CD4-positive, alpha-beta T cell treated with Interleukin-6 for 4 hours (primary cell): ENCODE data around the gene ZFP3.
"Not testable (repeated sequence)": the region's sequence is repeated elsewhere in the genome, so short reads cannot be mapped to it uniquely, and the experiment has no call there.

ENCODE experiments used
- DNase-seq: peaks from one replicate; pipeline ENCODE4 v3.0.0-alpha.2; 2020; ENCODE audit warnings: mixed read lengths

Gene ZFP3

DNA sequence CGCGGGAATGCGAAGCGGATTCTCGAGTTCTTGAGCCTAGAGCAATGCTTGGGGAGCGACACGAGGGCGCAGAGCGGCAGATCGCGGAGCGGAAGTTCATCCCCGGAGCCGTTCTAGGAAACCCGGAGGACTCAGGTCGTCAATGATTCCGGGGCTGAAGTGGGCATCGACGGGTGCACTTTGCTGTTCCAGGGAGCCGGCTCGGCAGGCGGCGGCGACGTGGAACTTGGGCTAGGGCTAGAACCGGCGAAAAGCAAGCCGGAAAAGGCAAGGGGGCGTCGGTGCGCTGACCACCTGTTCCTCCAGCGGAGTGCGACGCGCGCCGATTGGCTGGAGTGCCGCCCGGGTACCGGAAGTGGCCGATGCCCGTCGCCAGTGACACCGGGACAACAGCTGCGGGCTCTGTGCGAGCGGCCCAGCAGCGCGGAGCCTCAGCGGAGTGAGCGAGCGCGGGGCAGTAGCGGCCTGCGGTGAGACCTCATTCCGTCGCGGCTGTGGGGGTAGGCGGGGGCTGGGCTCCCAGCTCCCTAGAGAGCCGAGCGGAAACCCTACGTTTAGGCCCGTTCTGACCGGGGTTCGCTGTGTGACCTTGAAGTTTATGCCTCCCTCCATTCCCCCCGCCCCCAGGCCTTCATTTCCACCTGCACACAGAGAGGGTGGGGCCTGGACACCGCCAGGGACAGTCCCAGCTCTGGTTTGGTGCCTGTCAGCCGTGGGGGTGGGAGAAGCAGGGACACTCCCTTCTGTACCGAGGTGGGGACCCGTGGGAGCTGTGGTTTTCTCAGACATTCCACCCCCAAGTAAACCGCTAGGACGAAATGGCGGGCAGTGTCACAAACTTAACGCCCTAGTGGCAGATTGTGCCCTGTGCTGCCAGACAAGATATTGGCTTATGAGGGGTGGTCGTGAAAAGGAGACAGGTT, at the start of gene ZFP3:
Gene ZFP3 (plus strand): TSS at position 362 of the 923 bp plus-strand sequence. CDS start 13,038 bp downstream, outside the sequence.
- peak; percentile 78 for DNase-seq

DNA sequence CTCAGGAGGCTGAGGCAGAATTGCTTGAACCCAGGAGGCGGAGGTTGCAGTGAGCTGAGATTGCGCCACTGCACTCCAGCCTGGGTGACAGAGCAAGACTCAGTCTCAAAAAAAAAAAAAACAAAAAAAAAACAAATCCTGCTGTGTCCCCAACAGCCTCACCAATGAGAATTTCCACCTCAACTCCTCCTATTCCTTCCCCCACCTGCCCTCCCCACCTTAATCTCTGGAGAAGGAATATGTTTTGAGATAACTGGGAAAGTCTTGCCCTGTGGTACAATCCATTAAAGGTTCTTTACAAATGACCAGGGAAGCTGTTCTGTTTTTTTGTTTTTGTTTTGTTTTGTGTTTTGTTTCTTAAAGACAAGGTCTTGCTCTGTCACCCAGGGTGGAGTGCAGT, 48.1 kb upstream of the ZFP3 start:
- DNase-seq = not testable (repeated sequence)

DNA sequence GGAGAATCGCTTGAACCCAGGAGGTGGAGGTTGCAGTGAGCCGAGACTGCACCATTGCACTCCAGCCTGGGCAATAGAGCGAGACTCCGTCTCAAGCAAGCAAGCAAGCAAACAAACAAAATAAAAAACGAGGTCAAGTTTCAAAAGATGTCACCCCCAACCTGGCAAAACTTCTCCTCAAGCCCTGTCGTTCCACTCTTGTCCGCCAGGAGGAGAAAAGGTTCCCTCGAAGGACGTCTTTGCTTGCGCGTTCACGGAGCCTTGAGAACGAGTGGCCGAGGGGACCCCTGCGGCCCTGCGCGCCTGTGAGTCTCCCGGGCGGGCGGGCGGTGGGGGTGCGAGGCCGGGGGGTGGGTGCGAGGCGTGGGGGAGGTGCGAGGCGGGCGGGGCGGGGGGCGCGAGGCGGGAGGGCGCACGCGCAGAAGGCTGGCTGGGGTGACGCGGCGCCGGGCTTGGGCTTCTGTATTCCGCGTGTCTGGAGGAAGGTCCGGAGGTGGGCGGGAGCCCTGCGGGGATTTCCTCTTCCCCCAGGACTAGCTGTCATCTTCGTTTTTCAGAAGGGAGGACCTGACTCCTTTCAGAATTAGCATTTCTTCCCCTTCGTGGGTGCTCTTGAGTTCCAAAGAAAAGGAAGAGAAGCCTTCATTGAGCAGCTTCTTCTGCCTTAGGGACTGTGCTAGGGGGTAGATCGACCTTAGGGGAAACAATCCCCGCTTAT, 46.7 kb upstream of the ZFP3 start:
- peak; percentile 87 for DNase-seq

DNA sequence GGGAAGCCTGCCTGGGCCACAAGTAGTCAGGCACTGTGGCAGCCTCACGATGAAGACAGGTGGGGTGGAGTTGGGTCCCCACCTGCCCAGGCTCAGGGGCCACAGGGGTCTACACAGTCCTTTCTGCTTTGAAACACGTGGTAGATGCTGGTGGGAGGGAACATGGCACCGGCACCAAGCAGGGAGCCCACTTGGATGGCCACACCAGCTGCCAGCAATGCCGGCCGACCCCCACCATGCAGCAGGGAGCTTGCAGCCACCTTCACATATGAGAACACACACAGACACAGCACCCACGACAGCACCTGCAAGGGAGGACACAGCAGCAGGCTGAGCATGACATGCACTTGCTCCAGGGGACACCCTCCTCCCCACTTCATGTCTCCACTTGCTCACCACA, 45.4 kb upstream of the ZFP3 start:
- DNase-seq = no peak

DNA sequence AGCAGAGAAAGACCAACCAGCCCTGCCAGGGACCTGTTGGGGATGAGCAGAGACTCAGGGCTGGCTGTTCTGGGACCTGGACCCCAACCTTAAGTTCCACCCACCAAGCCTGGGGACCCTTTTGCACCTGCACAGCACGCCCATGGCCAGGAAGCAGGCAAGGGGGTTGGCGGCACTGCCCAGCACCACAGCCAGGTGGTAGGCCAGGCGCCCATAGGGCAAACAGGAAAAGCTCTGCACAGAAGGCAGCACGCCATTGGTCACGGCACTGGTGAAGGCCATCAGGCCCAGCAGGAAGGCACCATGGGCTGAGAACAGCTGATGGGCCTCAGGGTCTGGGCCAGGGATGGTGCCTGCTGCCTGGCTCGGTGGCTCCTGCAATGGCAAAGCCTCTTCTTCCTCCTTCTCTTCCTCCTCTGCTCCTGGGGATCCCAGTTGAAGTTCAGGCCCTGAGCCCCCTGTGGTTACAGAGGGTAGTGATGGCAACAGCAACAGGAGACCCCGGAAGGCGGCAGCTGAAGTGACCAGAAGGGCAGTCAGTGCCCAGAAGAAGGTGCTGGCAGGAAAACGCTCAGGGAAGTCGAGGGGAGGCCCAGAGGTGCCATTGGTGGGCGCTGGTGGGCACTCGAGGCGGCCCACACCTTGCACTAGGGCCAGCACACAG, 44.8 kb upstream of the ZFP3 start:
- DNase-seq = no peak

DNA sequence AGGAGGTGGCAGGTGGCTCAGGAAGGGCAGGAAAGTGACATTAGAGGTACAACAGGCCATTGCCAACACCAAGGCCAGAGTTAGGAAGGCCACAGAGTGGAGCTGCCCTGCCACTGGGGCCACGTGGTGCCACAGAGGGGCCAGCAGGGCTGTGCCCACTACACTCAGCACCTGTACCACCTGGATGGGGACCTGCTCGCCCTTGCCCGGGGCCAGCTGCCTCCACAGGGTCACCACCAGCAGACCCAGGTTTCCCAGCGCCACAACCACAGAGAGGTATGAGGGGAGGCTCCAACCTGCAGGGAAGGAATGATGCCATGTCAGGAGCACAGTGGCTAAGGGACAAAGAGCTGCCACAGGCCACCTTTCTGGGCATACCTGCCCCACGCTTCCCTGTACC, 44.2 kb upstream of the ZFP3 start:
- DNase-seq = no peak

DNA sequence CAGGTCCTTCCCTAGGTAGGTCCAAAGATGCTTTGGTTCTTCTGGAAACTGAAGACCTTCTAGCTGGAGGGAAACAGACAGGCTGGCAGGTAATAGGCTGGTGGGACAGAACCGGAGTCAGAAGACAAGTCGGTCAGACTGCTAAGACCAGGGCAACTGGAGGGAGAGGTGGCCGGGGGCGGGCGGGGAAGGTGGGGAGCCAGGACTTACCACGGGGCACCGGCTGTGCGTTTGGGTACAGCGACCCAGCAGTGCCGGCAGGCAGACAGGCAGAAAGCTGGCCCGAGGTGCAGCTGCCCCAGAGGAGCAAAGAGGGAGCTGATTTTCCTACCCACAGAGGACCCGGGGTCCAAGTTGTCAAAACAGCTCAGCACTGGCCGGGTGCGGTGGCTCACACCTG, 43.6 kb upstream of the ZFP3 start:
- no peak for DNase-seq

DNA sequence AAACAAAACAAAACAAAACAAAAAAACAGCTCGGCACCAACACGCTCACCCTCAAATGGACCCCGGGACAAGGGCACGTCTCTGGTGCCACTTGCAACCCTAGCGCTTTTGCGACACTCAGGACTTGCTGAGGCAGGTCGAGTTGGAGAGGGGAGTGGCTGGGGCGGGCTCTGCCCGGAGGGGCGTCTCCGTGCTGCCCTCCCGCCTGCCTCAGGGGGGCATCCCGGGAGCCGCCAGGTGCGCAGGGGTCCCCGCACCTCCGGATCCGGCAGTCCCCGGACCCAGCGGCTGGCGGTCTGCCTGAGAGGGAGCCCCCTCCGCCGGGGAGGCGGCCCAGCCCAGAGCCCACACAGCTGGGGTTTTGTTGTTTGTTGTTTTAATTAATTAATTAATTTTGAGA, 43.0 kb upstream of the ZFP3 start, which contains the start of gene SLC52A1:
Gene SLC52A1 (minus strand): TSS at position 112 of the 400 bp plus-strand sequence. CDS start 820 bp downstream, outside the sequence.
- DNase-seq = no peak

DNA sequence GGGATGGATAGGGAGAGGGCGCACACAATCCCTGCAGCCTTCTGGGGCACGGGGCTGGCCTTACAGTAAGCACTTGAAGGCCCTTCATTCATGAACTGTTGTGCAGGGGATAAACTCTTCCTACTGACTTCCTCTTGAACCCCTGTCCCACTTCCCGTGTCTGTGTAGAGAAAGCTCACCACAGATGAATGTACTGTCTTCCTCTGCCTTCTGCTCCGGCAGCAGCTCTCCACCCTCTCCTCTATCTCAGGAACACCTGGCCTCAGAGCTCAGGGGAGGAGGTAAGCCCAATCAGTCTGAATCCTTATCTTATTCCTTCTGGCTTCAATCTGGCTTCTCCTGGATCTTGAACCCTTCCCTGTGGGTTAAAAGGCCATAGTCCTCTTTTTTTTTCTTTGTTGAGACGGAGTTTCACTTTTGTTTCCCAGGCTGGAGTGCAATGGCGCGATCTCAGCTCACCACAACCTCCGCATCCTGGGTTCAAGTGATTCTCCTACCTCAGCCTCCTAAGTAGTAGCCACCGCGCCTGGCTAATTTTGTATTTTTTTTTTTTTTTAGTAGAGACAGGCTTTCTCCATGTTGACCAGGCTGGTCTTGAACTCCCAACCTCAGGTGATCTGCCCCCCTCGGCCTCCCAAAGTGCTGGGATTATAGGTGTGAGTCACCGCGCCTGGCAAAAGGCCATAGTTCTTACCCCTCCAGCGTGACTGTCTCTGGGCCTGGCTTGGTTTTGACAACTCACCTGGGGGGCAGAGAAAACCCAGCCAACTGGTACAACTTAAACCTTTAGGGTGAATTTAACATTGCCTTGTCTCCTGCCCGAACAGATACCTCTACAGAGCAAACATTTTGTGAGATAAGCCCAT, 35.9 kb upstream of the ZFP3 start:
- peak; percentile 73 for DNase-seq

DNA sequence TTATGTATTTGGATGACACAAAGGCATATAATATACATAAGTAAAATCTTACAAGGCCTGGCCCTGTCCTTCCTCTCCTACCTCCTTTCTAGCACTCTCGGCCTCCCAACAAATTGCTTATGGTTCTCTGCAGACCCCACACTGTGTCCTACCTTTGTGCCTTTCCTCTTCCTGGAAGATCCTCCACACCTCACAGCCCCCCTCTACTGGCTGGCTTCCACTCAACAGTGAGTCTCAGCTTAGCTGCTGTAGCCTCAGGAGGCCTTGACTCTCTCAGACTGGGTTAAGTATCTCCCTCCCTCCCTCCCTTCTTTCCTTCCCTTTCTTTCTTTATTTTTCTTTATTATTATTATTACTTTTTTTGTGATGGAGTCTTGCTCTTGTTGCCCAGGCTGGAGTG, 34.7 kb upstream of the ZFP3 start:
- no peak for DNase-seq

DNA sequence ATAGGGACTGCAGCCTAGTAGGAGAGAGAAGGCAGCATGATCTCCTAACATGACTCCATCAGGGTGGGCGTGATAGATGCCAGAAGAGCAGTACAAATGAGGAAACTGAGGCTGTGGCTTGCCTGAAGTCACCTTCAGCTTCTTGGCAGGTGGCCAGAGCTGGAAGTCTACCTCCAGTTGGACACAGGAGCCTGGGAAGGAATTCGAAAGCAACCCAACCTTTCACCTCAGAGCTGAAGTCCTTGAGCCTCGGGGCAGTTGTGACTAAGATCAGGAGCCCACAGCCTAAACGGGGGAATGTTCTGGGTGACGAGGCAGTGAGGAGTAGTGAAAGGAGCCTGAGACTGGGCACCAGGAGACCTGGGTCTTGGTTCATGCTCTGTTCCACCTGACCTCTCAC, 33.6 kb upstream of the ZFP3 start:
- no peak for DNase-seq

DNA sequence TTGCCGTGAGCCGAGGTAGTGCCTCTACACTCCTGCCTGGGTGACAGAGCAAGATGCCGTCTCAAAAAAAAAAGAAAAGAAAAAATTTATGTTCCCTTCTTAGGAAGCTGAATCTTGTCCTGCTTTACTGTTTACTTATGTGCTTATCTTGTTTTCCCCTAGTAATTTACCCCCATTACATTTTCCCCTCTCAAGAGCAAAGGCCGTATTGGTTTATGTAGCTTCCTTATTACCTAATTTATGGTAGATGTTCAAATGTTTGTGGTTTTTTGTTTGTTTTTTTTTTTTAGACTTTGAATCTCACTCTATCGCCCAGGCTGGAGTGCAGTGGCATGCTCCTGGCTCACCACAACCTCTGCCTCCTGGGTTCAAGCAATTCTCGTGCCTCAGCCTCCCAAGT, 32.8 kb upstream of the ZFP3 start:
- DNase-seq = peak; percentile 36

DNA sequence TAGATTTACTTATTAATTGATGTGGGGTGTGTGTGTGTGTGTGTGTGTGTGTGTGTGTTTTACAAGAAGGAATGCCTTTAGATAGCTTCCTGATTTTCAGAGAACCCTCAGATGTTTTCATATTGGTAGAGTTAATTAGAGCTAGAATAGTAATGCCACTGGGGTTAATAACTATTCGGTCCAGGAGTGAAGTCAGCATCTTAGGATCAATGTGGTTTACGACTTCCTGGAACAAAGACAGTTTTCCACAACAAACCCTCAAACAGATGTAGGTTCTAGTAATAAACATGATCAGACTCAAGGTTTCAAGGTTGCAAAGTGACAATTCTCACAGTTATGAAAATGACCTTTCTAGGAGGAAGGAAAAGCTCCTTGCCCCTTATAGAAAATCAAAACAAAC, 30.8 kb upstream of the ZFP3 start:
- DNase-seq = no peak

DNA sequence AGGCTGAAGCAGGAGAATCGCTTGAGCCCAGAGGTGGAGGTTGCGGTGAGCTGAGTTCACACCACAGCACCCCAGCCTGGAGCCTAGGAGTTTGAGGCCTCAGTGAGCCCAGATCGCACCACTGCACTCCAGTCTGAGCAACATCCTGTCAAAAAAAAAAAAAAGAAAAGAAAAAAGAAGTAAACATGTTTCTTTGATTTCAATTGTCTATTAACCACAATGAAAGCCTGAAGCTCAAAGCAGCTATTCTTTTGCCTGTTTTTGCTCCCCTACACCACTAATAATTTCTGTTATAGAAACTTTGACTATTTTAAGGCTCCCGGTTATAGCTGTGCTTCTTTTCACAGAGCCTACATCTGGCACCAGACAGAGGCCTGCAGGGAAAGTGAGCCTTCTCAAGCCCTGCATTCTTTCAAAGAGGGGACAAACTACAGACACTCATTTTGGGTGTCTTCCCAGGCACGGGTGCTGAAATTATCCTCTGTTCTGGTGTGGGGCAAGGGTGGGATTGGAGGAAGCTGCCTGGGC, 28.9 kb upstream of the ZFP3 start:
- DNase-seq = peak; percentile 89

DNA sequence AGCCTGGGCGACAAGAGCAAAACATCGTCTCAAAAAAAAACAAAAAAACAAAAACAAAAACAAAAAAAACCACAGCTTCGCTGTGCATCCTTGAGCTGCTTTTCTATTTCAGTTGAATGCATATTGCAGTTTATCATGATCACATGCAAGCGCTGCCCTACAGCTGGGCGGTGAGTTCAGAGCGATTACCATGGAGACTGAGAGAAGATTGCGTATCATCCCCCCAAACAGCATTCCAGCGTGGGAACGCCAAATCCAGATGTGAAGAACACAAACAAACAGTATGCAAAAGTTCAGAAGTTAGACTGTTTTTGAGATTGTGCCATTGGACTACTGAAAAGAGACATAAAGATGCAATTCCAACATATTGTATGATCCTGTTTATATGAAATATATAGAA, 28.0 kb upstream of the ZFP3 start:
- DNase-seq = no peak

DNA sequence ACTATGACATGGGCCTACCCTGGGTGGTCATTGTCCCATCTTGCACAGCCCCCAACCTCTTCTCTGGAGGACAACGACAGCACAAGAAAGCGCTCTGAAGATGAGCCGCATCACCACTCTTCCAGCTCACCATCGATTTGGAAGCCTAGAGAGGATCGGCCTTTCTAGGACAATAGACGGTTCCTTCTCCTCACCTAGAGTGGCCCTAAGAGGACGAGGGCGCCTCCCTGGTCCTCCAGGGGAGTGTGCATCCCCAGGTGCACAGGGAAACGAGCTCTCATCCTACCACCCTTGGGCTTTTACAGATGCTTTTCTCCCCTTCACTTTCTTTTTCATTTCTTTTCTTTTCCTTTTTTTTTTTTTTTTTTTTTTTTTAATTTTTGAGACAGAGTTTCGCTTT, 22.7 kb upstream of the ZFP3 start:
- DNase-seq = no peak

DNA sequence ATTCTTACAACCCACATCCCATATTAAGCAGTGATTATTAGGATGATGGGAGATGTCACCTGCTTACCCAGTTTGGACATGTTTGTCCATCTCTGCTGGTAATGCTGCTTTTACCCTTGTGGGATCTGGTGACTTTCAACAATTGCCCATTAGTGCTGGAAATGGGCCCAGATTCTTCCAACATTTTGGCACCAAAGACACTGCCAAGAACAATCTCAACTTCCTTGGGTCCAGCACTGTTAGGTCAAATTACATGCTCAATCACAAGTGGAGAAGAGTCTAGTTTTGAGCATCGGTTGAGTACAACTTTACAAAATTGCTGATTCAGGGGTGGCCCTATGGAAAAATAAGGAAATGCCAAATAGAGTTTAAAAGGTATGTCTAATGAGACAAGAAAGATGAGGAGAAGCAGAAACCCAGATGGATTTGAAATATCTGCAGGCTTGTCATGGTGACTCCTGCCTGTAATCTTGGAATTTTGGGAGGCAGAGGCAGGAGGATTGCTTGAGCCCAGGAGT, 13.0 kb upstream of the ZFP3 start:
- no peak for DNase-seq

DNA sequence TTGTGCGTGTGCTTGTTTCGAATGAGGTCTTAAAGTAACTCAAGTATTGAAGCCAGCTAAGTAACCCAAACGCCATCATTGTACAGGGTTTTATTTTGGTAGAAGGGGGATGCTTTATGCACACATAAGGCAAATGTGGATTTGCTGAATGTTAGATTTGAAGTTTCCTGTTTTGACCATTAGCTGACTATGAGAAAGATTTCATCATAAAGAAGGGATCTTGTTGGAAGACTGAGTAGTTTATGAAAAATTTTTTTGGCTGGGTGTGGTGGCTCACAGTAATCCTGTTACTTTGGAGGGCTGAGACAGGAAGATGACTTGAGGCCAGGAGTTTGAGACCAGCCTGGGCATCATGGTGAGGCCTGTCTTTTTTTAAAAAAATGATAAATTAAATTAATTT, 10.0 kb upstream of the ZFP3 start:
- DNase-seq = no peak

DNA sequence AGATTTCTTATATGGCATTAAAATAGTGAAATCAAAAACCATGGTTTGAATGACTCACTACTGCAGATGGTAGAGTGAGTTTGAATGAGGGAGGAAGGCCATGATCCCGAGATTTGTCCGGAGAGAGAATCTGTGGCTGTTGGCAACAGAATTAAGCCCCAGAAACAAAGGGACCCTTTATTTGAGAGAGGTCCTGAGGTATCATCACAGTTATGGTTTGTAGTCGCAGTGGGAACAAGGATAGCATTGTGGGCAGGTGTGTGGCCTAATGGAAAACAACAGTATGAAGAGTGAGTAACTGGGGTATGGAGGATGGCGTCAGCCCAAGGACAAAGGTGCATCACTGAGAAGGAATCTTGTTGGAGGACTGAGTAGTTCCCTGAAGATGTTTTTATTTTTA, 8.5 kb upstream of the ZFP3 start:
- DNase-seq = no peak

DNA sequence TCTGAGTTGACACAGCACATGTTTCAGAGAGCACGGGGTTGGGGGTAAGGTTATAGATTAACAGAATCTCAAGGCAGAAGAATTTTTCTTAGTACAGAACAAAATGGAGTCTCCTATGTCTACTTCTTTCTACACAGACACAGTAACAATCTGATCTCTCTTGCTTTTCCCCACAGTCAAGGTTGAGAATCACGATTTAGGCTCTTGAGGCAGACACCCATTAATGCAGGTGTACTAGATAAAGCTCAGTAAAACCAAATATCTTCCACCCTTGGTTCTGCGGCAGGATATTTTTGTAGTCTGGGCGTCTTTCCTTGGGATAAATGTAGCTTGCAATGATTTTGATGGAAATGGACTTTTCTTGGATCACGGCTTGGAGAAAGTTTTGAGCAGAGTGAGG, 2.8 kb upstream of the ZFP3 start:
- not testable (repeated sequence) for DNase-seq

DNA sequence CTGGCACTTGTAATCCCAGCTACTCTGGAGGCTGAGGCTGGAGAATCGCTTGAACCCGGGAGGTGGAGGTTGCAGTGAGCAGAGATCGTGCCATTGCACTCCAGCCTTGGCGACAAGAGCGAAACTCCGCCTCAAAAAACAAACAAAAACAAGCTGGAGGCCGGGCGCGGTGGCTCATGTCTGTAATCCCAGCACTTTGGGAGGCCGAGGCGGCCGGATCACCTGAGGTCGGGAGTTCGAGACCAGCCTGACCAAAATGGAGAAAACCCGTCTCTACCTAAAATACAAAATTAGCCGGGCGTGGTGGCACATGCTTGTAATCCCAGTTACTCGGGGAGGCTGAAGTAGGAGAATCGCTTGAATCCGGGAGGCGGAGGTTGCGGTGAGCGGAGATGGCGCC, 992 bp upstream of the ZFP3 start:
- not testable (repeated sequence) for DNase-seq

DNA sequence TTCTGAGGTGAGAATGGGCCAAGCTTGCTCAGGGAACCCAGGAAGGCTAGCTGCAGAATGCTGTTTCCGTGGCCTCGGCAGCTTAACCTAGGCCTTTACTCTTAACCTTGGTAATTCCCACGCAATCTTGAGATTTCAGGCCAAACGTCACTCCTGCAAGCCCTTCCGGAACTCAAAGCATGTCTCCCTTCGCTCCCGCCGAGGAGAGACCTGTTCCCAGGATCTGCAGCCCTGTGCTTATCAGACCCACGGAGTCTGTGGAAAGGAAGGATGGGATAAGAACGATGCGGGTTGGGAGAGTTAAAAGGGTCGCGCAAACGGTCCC, 524 bp upstream of the ZFP3 start:
- no peak for DNase-seq
